GM21381 (cell line): ENCODE results near the gene ANTXR1.

ENCODE experiments used
- ATAC-seq: cut with Tn5 transposase; IDR thresholded peaks from one replicate; pipeline ENCODE4 v1.9.1; 2021; ENCODE audit warnings: mild to moderate bottlenecking, moderate library complexity; ENCODE audit not compliant: unreplicated experiment

The ANTXR1 gene

GRCh38 chr2:69001879-69002278 is 11.1 kb upstream of the ANTXR1 start:
- ATAC-seq = no peak

GRCh38 chr2:69003731-69004130 is 9.2 kb upstream of the ANTXR1 start:
- no peak for ATAC-seq

GRCh38 chr2:69007169-69007568 is 5.8 kb upstream of the ANTXR1 start:
- no peak for ATAC-seq

- no peak for ATAC-seq
Observed at GRCh38 chr2:69007603-69008002, 5.4 kb upstream of the ANTXR1 start.

GRCh38 chr2:69010437-69011194 is 2.4 kb upstream of the ANTXR1 start:
- ATAC-seq = no peak

- ATAC-seq = no peak
Observed at GRCh38 chr2:69011611-69012157, 1.3 kb upstream of the ANTXR1 start.

DNA sequence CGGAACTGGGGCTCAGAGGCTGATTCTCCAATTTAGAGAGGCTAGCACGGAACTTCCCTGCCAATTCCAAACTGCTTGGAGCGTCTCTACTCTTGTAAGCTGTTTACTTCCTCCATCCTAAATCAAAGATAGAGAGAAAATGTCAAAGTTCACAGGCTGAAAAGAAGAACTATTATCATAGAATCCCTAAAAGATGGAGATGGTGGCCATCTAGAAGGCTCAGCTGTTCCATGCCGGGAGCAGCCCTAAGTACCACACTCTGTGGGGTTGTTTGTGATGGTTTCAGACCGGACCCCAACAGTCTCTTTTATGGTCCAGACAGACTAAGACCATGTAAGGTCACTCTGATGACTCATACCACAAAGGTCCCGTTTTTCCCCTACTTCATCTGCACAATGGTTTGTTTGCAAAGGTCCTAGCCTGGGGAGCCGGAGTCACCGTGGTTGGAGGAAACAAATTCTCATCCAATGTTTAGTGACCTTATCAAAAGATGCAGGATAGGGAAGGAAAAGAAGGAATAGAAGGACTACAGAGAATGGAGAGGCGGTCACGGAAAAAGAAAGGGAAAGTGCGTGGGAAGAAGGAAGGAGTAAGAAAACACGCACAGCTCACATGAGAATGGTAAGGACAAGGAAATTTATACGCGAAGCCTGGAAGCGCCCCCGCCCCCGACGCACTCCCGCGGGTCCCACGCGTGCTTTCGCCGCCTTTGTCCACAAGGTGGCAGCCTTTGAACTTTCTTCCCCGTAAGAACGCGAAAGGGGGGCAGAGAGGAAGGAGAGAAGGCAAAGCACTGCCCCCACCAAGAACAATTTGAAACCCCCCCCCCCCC is 453 bp upstream of the ANTXR1 start:
- ATAC-seq = no peak

- no peak for ATAC-seq
Observed at GRCh38 chr2:69013840-69014821, 1.2 kb downstream of the ANTXR1 start.

- ATAC-seq = no peak
Observed at GRCh38 chr2:69017080-69017479, 4.1 kb downstream of the ANTXR1 start.

- ATAC-seq = no peak
Observed at GRCh38 chr2:69017835-69018234, 4.9 kb downstream of the ANTXR1 start.

- no peak for ATAC-seq
Observed at GRCh38 chr2:69018678-69019095, 5.7 kb downstream of the ANTXR1 start.

GRCh38 chr2:69020496-69021426 is 7.8 kb downstream of the ANTXR1 start:
- ATAC-seq = no peak

GRCh38 chr2:69021727-69022126 is 8.7 kb downstream of the ANTXR1 start:
- no peak for ATAC-seq

DNA sequence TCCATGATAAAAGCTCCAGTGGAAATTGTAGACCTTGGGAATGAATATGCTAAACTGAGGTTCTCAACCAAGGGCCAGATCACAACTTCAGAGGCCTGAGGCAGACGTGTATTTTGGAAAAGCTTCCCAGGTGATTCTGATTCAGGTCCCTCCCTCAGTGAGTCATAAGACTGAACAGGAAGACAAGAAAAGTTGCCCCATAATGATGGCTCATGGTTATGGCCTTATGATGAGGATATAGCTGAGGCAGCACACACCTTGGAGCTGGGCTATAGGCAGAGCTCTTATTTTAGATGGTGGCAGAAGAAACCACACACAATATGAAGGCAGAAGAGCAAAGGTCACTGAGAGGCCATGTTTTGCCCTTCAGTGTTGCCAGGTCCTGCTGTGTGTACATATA is 9.6 kb downstream of the ANTXR1 start:
- no peak for ATAC-seq

- ATAC-seq = no peak
Observed at GRCh38 chr2:69023236-69023635, 10.3 kb downstream of the ANTXR1 start.

GRCh38 chr2:69026026-69026425 is 13.0 kb downstream of the ANTXR1 start:
- ATAC-seq = no peak

DNA sequence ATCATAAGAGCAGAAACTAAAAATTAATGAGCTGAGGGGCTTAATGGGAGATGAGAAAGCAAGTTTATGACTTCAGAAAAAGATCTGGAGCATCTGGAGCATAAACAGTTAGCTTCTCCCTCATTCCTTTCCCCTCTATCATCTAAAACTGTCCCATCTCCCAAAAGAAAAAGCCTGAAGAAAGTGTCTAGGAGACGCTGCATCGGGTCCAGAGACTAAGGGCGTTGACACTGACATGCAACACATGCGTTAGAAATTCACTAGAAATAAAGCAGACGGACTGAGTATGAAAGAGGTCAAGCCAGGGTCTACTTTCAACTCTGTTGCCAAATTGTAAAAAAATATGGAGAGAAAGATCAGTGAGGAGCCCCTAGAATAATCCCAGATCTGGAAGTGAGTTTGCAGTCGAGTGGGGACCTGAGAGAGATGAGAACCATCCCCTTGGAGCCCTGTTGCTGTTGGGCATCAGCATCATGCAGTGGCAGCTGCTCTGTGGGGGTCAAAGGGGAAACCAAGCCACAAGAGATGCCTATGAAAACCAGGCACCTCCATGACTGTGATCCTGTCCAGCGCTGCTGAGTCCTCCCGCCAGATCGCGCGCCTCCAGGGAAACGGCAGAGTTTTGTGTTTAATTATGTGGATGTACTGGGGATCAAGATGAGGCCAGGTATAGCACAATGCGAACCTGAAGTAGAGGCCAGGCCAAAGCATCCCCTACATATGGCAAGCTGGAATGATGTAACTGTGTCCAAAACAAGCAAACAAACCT is 13.9 kb downstream of the ANTXR1 start:
- no peak for ATAC-seq

- ATAC-seq = no peak
Observed at GRCh38 chr2:69030800-69031428, 17.9 kb downstream of the ANTXR1 start.
